ENCODE results near the gene SPTBN1.

The SPTBN1 gene

GRCh38 chr2:54632733-54633692, 176.9 kb downstream of the SPTBN1 start:
- DNase-seq (ENCODE audit: low spot score): no peak

- DNase-seq (ENCODE audit: low spot score): no peak
Observed at GRCh38 chr2:54634021-54634420, 177.9 kb downstream of the SPTBN1 start.

- peak; percentile 60 for DNase-seq (ENCODE audit: low spot score)
Observed at GRCh38 chr2:54634564-54635511, 178.7 kb downstream of the SPTBN1 start.

- no peak for DNase-seq (ENCODE audit: low spot score)
Observed at GRCh38 chr2:54635554-54636152, 179.5 kb downstream of the SPTBN1 start.

GRCh38 chr2:54636415-54637139, 180.4 kb downstream of the SPTBN1 start:
- DNase-seq (ENCODE audit: low spot score): no peak

GRCh38 chr2:54638103-54638502, 182.0 kb downstream of the SPTBN1 start:
- peak; percentile 31 for DNase-seq (ENCODE audit: low spot score)

GRCh38 chr2:54638774-54639187, 182.7 kb downstream of the SPTBN1 start:
- DNase-seq (ENCODE audit: low spot score): no peak

- no peak for DNase-seq (ENCODE audit: low spot score)
Observed at GRCh38 chr2:54639609-54640008, 183.5 kb downstream of the SPTBN1 start.

- no peak for DNase-seq (ENCODE audit: low spot score)
Observed at GRCh38 chr2:54640834-54641540, 184.9 kb downstream of the SPTBN1 start.

GRCh38 chr2:54641988-54642387, 185.9 kb downstream of the SPTBN1 start:
- DNase-seq (ENCODE audit: low spot score): no peak

GRCh38 chr2:54642677-54643430, 186.7 kb downstream of the SPTBN1 start:
- DNase-seq (ENCODE audit: low spot score): no peak

- no peak for DNase-seq (ENCODE audit: low spot score)
Observed at GRCh38 chr2:54644236-54644635, 188.1 kb downstream of the SPTBN1 start.

GRCh38 chr2:54646170-54646927, 190.2 kb downstream of the SPTBN1 start:
- DNase-seq (ENCODE audit: low spot score): no peak

GRCh38 chr2:54648256-54648655, 192.1 kb downstream of the SPTBN1 start:
- DNase-seq (ENCODE audit: low spot score): no peak

- no peak for DNase-seq (ENCODE audit: low spot score)
Observed at GRCh38 chr2:54649191-54649590, 193.1 kb downstream of the SPTBN1 start.

GRCh38 chr2:54649633-54650032, 193.5 kb downstream of the SPTBN1 start:
- DNase-seq (ENCODE audit: low spot score): no peak

- DNase-seq (ENCODE audit: low spot score): no peak
Observed at GRCh38 chr2:54650612-54651011, 194.5 kb downstream of the SPTBN1 start.

GRCh38 chr2:54651291-54651690, 195.2 kb downstream of the SPTBN1 start:
- DNase-seq (ENCODE audit: low spot score): no peak

GRCh38 chr2:54652540-54652939, 196.4 kb downstream of the SPTBN1 start:
- no peak for DNase-seq (ENCODE audit: low spot score)

Data from germinal center (tissue), 1 donor.